ENCODE results near the gene POLA2.
"Not testable (repeated sequence)": the region's sequence is repeated elsewhere in the genome, so short reads cannot be mapped to it uniquely, and the experiment has no call there.

POLA2 gene

DNA sequence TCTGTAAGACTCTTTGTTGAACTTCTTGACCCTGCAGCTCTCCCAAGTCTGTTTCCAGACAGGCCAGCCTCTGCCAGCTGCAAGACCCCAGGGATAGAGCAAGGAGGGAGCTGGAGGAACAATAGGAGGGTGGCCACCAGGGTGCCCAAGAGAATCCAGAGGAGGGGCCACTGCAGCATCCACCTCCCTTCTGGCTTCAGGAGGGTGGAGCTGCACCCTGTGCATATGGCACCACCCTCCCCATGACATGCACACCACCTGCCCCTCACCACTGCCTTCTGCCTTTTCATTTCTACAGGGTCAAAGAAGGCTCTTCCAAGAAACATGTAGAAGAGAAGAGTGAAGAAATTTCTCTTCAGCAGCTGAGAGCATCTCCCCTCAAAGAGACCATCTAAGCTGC lies 20.1 kb upstream of the POLA2 start:
- no peak for DNase-seq (ENCODE audit: low read depth)
- TF ChIP-seq, protein P1, sequence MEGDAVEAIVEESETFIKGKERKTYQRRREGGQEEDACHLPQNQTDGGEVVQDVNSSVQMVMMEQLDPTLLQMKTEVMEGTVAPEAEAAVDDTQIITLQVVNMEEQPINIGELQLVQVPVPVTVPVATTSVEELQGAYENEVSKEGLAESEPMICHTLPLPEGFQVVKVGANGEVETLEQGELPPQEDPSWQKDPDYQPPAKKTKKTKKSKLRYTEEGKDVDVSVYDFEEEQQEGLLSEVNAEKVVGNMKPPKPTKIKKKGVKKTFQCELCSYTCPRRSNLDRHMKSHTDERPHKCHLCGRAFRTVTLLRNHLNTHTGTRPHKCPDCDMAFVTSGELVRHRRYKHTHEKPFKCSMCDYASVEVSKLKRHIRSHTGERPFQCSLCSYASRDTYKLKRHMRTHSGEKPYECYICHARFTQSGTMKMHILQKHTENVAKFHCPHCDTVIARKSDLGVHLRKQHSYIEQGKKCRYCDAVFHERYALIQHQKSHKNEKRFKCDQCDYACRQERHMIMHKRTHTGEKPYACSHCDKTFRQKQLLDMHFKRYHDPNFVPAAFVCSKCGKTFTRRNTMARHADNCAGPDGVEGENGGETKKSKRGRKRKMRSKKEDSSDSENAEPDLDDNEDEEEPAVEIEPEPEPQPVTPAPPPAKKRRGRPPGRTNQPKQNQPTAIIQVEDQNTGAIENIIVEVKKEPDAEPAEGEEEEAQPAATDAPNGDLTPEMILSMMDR (IDR thresholded peaks at IDR 0.05; ENCODE audit: low read depth, low read length, missing control alignments): no peak
- H3K4me3 ChIP-seq (ENCODE audit: low read depth, low read length): no peak overlapping the region
- in situ Hi-C loops (cut with HindIII; ENCODE audit: low sequenced_read_pairs): no loop called here

DNA sequence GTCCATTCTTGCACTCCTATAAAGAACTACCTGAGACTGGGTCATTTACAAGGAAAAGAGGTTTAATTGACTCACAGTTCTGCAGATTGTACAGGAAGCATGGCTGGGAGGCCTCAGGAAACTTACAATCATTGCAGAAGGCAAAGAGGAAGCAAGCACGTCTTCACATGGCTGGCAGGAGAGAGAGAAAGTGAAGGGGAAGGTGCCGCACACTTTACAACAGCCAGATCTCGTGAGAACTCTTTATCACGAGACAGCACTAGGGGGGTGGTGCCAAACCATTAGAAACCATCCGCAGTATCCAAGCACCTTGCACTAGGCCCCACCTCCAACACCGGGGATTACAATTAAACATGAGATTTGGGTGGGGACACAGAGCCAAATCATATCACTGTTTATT lies 19.4 kb upstream of the POLA2 start:
- H3K4me3 ChIP-seq (ENCODE audit: low read depth, low read length): no peak overlapping the region
- TF ChIP-seq, protein P1 (IDR thresholded peaks at IDR 0.05; ENCODE audit: low read depth, low read length, missing control alignments): no peak
- DNase-seq (ENCODE audit: low read depth): no peak
- in situ Hi-C loops (cut with HindIII; ENCODE audit: low sequenced_read_pairs): no loop called here

DNA sequence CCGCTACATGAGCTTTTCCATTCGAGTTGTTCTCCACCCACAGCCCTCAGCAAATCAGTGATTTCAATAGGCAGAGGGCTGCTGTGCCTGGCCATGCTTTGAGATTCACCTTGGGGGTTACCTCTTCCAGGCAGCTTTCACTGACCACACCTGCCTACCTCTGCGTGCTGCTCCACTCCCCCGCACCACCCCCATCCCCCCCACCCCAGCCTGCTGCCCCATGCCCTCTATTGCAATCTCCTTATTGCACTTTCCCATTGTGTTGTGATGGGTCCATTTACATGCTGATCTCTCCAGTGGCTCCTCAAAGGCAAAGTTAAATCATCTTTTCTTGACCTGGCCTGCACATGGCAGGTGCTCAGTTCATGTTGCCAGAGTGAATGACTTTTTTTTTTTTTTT lies 18.0 kb upstream of the POLA2 start:
- DNase-seq (ENCODE audit: low read depth): no peak
- H3K4me3 ChIP-seq (ENCODE audit: low read depth, low read length): no peak overlapping the region
- TF ChIP-seq, protein P1 (IDR thresholded peaks at IDR 0.05; ENCODE audit: low read depth, low read length, missing control alignments): no peak
- in situ Hi-C loops (cut with HindIII; ENCODE audit: low sequenced_read_pairs): no loop called here

DNA sequence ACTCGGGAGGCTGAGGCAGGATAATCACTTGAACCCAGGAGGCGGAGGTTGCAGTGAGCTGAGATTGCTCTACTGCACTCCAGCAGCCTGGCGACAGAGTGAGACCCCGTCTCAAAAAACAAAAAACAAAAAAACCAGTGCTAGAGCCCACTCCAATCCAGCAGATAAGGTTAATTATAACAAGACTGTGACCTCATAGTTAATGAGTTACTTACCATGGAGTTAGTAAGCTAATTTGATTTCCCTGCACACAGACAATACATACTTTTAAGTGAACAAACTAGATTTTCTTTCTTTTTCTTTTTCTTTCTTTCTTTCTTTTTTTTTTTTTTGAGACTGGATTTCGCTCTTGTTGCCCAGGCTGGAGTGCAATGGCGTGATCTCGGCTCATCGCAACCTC lies 16.7 kb upstream of the POLA2 start:
- in situ Hi-C loops (cut with HindIII; ENCODE audit: low sequenced_read_pairs); DNase-seq (ENCODE audit: low read depth); H3K4me3 ChIP-seq (ENCODE audit: low read depth, low read length): not testable (repeated sequence)

DNA sequence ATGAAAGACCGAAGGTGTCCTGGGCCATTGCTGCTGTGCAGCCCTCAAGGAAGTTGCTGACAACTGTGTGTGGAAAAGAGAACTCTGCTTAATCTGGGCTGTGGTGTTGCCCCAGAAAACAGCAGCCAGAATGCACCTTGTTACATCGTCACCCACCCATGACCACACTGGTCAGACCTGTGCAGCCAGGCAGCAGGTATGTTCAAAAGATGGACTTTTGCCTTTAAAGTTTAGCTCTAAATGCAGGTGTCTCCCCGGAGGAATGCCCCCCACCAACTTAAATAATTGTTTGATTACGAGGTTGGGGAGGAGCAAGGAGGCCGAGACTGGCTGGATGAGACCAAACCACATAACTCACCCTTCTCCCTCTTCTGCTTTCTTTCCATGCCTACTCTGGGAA lies 15.3 kb upstream of the POLA2 start:
- in situ Hi-C loops (cut with HindIII; ENCODE audit: low sequenced_read_pairs): no loop called here

DNA sequence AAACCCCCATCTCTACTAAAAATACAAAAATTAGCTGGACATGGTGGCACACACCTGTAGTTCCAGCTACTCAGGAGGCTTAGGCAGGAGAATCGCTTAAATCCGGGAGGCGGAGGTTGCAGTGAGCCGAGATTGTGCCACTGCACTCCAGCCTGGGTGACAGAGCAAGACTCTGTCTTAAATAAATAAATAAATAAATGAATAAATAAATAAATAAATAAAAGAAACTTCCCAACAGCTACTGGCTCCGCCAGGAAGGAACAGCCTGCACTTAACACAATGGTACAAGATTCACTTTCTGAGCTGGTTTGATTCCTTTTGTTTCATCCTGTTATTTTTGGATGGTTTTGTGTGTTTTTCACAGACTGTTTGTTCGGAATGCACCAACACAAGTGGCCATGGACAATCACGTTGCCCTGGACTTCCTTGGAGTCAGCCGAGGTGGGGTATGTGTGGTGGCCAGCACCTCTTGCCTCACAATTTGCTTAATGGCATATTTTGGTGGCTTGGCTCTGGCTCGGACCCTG lies 13.5 kb upstream of the POLA2 start:
- in situ Hi-C loops (cut with HindIII; ENCODE audit: low sequenced_read_pairs); H3K4me3 ChIP-seq (ENCODE audit: low read depth, low read length); DNase-seq (ENCODE audit: low read depth): not testable (repeated sequence)

More for the DNA sequence above, 15.3 kb upstream of the POLA2 start:
- TF ChIP-seq, protein P1 (IDR thresholded peaks at IDR 0.05; ENCODE audit: low read depth, low read length, missing control alignments): no peak
- DNase-seq (ENCODE audit: low read depth): no peak
- H3K4me3 ChIP-seq (ENCODE audit: low read depth, low read length): no peak overlapping the region

DNA sequence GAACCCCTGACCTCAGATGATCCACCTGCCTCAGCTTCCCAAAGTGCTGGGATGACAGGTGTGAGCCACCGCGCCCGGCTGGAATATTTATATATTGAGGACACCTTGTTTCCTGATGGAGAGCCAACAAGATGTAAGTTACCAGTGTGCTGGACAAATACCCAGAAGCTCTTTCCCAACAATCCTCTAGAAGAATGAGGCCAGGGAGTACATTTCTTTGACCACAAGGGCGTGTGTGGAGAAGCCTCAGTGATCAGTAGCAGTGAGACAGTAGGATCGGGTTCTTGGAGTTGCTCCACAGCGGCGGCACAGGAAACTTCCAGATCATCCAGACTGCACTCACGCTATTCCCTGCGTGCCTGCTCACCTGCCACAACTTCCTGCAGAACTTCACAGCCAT lies 10.3 kb upstream of the POLA2 start:
- DNase-seq (ENCODE audit: low read depth): no peak
- in situ Hi-C loops (cut with HindIII; ENCODE audit: low sequenced_read_pairs): loop anchor here (5.0 kb wide), 1 partner anchor 39 kb away; no protein-coding TSS in a partner anchor
- TF ChIP-seq, protein P1 (IDR thresholded peaks at IDR 0.05; ENCODE audit: low read depth, low read length, missing control alignments): no peak
- no peak overlapping the region for H3K4me3 ChIP-seq (ENCODE audit: low read depth, low read length)

DNA sequence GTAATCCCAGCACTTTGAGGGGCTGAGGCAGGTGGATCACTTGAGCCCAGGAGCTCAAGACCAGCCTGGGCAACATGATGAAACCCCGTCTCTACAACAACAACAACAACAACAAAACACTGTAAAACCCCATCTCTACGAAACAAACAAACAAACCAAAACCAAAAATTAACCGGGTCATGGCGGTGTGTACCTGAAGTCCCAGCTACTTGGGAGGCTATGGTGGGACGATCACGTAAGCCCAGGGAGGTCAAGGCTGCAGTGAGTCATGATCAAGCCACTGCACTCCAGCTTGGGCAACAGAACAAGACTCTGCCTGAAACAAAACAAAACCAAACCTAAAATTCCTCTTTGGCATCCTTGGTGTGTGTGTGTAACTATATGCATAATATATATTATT lies 7.0 kb upstream of the POLA2 start:
- H3K4me3 ChIP-seq (ENCODE audit: low read depth, low read length): no peak overlapping the region
- DNase-seq (ENCODE audit: low read depth): no peak
- TF ChIP-seq, protein P1 (IDR thresholded peaks at IDR 0.05; ENCODE audit: low read depth, low read length, missing control alignments): no peak
- in situ Hi-C loops (cut with HindIII; ENCODE audit: low sequenced_read_pairs): loop anchor here (5.0 kb wide), 1 partner anchor 42 kb away; no protein-coding TSS in a partner anchor

Data from astrocyte of the cerebellum (primary cell).